ENCODE data around the gene CSGALNACT2.
"Not testable (repeated sequence)": the region's sequence is repeated elsewhere in the genome, so short reads cannot be mapped to it uniquely, and the experiment has no call there.

The CSGALNACT2 gene, protein sequence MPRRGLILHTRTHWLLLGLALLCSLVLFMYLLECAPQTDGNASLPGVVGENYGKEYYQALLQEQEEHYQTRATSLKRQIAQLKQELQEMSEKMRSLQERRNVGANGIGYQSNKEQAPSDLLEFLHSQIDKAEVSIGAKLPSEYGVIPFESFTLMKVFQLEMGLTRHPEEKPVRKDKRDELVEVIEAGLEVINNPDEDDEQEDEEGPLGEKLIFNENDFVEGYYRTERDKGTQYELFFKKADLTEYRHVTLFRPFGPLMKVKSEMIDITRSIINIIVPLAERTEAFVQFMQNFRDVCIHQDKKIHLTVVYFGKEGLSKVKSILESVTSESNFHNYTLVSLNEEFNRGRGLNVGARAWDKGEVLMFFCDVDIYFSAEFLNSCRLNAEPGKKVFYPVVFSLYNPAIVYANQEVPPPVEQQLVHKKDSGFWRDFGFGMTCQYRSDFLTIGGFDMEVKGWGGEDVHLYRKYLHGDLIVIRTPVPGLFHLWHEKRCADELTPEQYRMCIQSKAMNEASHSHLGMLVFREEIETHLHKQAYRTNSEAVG

DNA sequence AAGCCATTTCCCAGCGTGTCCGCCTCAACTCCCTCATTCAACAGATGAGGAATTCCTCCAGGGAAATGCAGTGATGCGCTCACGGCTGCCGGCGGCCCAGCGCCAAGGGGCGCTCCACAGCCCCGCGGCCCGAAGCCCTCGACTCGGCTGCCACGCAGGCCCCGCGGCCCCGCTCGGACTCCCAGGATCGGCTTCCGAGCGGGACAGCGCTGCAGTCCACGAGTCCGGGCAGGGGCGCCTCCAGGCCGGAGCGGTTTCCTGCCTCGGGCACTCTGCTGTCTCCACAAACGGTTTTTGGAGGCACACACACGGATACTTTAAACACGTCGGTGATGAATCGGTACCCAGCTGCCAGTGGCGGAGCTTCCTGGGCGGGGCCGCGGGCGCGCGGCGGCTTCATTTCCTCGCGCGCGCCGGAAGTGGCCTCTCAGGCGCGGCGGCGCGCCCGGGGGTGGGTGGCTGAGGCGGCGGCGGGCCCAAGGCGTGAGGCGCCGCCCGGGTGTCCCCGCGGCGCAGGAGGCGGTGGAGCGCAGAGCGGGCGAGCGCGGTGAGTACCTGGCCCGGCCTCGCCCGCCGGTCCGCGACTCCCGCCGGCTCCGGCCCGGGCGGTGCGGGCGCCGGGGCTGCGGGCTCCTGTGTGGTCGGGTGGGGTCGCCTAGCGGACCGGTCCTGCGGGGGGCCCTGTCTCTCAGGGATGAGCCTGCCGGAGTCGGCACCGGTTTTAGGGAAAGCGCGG is at the start of gene CSGALNACT2:
Gene CSGALNACT2, plus strand, starts transcription at position 425 of the 736 bp plus-strand sequence. CDS start 16,705 bp downstream, outside the sequence.
- DNase-seq, result peak; percentile 89

DNA sequence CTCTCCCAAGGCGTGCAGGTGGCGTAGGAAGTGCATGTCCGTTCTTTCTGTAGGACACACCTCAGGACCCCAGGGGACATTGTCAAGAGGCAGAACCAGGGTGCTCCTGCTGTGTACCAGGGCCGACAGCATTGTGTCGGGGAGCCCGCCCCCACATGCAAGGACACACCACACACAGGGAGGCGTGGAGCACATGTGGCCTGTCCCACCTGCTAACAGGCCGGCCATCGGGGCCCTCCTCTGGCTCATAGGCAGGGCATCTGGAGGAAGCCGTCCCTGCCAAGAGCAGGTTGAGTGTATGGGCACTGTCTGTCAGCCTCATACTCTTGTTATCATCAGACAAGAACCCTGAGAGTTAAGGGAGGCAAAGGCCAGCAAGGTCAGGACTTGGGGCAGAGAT is 48.7 kb upstream of the CSGALNACT2 start:
- no peak for DNase-seq

DNA sequence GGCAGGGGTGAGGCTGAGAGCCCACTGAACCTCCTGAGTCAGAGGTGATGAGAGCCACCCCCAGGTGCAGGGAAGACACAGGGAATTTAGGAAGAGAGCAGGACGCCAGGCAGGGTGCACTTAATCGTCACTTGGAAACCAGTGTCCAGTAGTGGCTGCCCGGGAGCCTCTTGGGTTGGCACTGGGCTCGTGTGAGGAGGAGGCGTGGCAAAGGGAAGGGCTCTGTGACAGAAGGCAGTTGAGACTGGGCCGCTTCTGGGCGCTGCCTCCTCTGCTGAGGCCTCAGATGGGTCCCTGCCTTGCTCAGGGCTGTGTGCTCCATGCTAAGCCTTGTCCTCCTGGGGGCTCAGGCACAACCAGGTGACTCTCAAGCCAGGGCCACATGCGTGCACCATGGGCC is 48.1 kb upstream of the CSGALNACT2 start:
- no peak for DNase-seq

DNA sequence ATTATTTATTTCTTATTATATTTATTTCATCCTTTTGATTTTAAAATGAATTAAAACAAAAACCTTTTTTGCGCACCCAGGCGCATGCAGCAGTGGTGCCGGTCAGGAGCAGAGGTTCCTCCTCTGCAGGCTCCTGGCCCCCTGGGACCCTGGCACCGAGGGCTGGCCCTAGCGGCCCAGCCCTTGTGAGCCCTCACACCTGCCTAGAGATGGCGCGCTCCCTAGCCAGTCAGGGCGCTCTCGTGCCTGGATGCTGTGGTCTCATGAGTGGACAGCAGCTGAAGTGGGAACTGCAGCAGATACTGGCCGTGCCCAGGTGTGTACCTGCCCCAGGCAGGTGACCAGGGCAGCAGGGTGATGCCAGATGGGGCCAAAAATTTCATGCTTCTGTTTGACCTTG is 47.6 kb upstream of the CSGALNACT2 start:
- no peak for DNase-seq

DNA sequence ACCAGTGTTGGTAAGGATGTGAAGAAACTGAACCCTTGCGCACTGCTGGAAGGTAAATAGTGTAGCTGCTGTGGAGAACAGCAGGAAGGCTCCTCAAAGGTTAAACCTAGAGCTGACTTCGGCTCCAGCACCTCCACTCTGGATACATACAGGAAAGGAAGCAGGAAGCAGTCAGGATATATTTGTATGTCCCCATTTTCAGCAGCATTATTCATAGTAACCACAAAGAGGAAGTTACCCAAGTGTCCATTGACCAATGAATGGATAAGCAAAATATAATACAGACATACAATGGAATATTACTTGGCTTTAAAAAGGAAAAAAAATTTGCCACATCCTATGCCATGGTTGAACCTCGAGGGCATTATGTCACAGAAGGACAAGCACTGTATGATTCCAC is 46.4 kb upstream of the CSGALNACT2 start:
- no peak for DNase-seq

DNA sequence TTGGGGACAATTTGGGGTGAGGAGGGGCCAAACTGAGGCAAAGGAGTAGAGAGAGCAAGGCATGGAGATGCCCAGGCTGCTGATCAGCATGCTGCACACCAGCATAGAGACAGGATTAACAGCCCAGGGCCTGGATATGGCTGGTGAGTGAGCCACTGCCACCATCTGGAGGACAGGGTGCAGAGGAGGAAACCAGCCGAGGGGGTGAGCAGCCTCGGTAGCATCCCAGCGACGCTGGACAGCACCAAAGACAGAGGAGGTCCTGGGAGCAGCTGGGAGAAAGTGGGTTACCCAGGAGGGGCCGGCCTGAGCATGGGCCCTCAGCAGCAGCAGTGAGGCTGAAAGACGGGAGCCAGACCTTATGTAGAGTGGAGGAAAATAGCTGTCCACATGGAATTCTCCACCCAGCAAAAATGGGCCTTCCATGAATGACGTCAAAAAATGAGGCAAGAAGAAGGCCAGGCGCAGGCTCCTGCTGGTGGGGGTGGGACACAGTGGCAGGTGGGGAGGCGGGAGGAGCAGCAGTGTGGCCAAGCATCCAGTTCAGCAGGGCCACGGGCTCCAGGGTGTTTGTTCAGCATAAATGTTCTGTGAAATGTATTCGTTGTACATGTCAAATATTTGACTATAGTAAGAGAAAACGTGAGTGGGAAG is 44.7 kb upstream of the CSGALNACT2 start:
- no peak for DNase-seq

DNA sequence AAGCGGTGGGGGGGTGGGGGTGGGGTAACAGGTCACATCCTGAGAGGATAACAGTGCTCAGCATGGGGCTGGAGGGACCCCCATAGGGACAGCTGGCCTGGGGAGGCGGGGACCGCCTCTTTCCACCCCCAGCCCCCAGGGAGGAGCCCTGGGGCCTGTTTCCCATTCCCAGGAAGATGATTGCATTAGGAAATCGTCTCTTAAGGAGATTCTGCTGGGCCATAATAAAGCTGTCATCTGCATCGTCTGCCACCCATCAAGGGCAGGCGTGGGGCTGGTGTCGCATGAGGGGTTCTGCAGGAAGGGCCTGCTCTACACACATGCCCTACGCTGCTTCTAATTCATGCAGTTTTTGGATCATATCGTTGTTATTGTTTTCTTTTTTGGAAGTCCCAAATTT is 44.2 kb upstream of the CSGALNACT2 start:
- no peak for DNase-seq

DNA sequence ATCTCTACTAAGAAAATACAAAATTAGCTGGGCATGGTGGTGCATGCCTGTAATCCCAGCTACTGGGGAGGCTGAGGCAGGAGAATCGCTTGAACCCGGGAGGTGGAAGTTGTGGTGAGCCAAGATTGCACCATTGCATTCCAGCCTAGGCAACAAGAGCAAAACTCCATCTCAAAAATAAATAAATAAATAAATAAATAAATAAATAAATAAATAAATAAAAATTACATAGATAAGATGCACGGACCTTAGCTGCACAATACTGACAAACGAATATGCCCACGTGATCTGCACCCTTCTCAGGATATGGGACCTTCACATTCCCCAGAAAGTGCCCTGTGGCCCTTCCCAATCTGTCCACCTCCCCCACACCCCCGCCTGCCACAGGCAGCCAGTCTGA is 38.9 kb upstream of the CSGALNACT2 start:
- DNase-seq, result not testable (repeated sequence)

DNA sequence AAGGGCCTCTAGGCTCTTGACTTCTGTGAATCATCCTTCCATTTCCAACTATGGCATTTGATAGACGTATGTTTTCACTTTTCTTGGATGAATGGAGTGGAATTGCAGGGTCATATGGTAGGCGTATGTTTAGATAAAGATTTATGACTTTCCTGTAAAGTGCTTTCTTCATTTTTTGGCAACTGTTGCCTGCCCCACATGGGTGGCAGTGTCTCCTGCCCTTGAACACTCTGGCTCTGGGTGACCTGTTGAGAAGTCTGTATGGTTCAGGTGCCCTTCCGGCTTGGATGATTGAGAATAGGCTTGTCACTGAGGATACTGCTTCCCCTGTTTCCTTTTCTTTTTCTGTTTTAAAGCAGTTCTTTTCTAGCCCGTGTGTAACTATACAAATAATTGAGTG is 38.3 kb upstream of the CSGALNACT2 start:
- no peak for DNase-seq

DNA sequence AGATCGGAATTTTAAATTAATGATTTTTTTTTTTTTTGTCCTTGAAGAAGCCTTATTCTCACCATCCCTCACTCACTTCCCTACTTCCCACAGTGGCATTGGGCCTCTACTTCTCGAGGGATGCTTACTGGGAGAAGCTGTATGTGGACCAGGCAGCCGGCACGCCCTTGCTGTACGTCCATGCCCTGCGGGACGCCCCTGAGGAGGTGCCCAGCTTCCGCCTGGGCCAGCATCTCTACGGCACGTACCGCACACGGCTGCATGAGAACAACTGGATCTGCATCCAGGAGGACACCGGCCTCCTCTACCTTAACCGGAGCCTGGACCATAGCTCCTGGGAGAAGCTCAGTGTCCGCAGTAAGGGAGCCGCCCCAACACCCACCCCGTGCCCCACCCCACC is 37.9 kb upstream of the CSGALNACT2 start:
- no peak for DNase-seq

DNA sequence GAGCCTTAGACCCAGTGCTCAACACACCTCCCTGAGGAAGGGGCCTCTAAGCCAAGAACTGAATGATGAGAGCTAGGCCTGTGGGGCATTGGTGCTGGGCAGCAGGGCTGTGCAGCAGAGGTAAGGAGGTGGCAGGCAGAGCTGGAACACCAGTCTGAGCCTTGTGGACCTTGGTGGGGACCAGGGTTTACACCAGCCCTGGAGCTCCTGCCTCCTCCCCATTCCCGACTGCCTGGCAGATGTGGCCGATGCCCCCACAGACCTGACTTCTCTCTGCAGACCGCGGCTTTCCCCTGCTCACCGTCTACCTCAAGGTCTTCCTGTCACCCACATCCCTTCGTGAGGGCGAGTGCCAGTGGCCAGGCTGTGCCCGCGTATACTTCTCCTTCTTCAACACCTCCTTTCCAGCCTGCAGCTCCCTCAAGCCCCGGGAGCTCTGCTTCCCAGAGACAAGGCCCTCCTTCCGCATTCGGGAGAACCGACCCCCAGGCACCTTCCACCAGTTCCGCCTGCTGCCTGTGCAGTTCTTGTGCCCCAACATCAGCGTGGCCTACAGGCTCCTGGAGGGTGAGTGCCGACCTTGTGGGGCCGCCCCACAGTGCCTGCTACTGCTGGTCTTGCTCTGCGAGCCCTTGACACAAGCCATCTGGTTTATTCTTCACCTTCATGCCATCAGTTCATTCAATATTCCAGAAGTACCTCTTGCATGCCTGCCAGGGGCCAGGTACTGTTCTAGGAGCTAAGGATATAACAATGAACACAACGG is 36.0 kb upstream of the CSGALNACT2 start:
- no peak for DNase-seq

DNA sequence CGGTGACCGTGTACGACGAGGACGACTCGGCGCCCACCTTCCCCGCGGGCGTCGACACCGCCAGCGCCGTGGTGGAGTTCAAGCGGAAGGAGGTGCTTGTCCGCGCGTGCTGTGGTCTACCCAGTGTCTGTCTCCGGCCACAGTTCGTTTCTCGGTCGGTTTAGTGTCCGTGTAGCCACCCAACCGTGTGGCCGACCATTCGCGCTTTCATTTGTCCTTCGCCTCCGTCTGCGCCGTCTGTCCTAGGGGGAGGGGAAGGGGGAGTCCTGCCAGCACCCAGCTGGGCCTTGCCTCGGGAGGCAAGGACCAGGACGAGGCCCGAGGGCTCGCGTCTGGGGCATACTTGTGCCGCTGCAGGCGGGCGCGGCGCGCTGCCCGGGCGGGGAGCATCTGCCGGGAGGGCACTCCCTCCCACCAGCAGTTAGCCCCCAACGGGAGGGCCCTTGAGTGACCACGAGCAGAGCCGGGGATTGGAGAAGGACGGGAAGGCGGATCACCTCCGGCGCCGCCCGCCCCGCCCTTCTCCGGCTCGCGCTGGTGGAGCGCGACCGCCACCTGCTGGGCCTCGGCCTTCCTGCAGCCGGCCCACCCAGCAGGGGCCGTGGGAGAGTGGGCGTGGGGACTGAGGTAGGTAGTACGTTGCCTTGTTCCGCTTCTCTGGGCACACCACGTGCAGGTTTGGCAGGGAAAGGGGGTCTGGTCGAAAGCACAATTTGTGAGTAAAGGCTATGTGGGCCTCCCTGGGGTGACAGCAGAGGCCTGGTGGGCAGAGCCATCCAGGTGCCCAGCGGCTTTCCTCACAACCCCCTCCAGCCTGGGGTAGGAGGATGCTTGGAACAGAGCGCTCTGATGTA is 32.9 kb upstream of the CSGALNACT2 start:
- DNase-seq, result peak; percentile 63

DNA sequence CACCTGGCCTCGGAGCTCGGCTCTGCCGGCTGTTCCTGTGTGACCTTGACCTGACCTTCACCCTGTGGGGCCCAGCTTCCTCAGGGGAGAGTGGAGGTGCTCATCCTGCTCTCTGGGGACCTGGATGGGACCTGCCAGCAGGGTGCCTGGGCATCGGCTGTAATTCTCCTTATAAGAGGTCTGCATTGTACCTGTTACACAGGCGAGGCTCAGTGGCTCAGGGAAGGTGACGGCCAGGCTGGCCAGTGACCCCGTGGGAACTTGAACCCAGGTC is 32.4 kb upstream of the CSGALNACT2 start:
- DNase-seq, result no peak

DNA sequence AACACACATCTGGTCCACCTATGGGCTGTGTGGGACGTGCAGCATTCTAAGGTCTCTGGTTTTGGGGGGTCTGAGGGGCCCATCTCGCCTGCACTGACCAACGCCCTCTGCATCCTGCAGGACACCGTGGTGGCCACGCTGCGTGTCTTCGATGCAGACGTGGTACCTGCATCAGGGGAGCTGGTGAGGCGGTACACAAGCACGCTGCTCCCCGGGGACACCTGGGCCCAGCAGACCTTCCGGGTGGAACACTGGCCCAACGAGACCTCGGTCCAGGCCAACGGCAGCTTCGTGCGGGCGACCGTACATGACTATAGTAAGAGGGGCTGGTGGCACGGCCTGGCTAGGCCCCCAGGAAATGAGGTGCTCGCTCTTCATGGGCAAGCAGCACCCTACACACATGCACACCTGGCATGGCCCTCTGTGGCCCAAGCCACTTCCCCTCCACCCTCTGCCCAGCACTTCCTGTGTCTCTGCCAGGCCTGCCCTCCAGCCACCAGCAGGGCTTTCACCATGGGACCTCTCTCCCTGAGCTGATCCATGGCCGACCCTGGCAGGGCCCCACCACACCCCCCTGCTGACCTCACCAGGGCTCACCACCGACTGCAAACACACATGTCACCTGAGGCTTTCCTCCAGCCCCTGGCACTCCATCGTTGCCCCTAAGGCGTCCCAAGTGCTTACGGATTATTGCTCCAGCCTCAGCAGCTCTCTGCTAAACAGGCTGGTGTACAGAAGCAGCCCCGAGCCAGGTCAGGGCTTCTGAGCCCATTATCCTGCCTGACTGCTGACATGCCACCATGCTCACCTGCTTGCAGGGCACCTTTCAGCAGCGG is 31.8 kb upstream of the CSGALNACT2 start:
- no peak for DNase-seq

DNA sequence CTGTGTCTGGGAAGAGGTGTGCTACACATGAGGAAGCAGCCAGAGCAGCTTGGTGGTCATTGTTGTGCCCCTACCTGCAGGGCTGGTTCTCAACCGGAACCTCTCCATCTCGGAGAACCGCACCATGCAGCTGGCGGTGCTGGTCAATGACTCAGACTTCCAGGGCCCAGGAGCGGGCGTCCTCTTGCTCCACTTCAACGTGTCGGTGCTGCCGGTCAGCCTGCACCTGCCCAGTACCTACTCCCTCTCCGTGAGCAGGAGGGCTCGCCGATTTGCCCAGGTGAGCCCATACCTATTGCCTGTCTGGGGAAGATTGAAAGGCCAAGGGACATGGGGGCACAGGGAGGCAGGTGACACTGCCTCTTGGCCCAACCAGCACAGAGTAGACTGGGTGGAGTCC is 29.3 kb upstream of the CSGALNACT2 start:
- DNase-seq, result no peak

DNA sequence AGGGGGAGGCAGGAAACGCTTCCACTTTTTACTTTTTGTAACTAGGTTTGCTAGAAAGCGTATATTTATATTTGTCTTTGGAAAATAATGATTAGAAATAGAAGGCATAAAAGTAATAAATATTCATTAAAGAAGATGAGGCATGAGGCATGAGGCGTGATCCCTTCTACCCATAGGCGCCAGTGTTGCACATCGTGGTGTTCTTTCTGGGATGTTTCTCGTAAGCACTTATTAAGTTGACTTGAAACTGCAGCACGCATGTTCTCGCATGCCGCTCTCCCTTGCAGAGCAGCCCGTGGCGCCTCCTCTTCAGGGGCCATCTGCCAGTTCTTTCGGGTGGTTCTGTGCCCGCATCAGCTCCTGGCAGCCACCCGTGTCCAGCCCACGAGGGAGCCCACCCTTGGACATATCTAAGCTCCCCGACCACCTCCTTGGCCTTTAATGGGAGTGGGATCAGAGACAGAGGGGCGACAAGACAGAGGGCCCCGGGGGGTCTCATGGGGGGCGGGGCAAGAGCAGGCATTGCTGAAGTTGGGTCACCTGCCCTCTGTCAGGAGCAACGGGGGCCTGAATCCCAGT is 28.5 kb upstream of the CSGALNACT2 start:
- no peak for DNase-seq

DNA sequence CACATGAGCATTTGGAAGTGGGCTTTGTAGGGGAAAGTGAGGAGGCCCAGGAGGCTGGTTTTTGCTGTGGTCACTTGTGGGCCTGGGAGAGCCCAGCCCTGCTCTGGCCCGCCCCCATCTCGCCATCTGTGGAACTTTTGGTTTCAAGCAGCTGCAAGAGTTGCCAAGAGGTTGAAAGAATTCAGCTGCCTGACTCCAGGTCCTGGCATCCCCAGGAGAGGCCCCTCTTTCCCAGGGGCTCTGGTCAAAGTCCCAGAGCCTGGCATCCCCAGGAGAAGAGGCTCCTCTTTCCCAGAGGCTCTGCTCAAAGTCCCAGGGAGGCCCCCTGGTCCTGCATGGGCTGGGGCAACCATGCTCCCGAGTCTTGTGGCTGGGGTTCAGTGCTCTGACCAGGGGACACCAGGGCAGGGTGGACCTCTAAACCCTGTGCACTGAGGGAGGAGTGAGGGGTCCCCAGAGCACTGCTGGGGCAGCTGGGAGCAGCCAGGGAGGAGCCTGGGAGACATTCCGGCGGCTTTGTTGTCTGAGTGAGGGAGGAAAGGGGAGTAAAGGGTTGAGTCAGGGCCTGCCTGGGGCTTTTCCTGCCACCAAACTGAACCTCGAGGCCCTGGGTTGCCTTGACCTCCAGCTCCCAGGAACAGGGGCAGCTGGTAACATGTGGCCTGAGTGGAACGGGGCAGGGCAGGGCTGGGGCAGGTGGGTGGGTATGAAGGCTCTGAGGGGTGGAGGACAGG is 27.7 kb upstream of the CSGALNACT2 start:
- no peak for DNase-seq

DNA sequence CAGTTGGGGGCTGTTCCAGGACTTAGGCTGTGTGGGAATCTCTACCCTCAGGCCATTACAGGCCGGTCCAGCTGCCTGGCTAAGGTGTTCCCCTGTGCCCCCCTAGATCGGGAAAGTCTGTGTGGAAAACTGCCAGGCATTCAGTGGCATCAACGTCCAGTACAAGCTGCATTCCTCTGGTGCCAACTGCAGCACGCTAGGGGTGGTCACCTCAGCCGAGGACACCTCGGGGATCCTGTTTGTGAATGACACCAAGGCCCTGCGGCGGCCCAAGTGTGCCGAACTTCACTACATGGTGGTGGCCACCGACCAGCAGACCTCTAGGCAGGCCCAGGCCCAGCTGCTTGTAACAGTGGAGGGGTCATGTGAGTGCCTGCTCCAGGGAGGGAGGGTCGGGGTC is 27.1 kb upstream of the CSGALNACT2 start:
- no peak for DNase-seq

DNA sequence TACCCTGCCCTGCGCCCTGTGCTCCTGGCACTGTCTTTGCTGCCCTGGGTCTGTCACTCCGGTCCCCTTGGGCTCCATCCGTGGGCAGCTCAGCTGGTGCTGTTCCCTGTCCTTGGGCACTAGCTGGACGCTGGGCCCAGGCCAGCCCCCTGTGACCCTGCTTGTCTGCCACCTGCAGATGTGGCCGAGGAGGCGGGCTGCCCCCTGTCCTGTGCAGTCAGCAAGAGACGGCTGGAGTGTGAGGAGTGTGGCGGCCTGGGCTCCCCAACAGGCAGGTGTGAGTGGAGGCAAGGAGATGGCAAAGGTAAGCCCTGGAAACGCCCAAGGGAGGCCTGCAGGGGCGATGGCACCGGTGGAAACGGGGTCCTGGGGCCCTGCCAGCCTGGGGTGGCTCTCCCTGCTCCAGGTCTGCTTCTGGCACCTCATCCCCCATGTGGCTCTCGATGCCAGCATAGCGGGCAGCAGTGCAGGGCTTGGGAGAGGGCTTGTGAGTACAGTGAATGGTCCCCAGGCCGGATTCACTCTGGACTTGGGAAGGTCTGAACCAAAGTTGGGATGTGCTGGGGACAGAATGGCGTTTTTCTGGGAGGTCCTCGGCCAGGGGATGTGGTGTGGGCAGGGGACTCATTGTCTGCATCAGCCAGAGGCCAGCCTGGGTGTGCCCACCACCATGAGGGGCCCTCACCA is 26.2 kb upstream of the CSGALNACT2 start:
- DNase-seq, result no peak
